GM10266 (cell line): ENCODE results near the gene ZNF548.

ENCODE experiments used
- DNase-seq: peaks from one replicate; pipeline ENCODE4 v3.0.0; 2012; ENCODE audit errors: extremely low spot score
- CTCF ChIP-seq: IDR thresholded peaks from 2 replicates; pipeline ENCODE4 v1.5.1; 2012; ENCODE audit warnings: mild to moderate bottlenecking, low read depth; ENCODE audit not compliant: control insufficient read depth, insufficient read depth; ENCODE audit errors: missing control alignments

The ZNF548 gene

GRCh38 chr19:57403737-57404563 lies 14.3 kb downstream of the ZNF548 start:
- no peak for DNase-seq
- no peak for TF ChIP-seq CTCF

- TF ChIP-seq CTCF, result peak; percentile 87
- DNase-seq, result peak; percentile 63
Observed at GRCh38 chr19:57406516-57407123, 17.0 kb downstream of the ZNF548 start.

- peak; percentile 88 for DNase-seq
Observed at GRCh38 chr19:57410877-57411671, 21.4 kb downstream of the ZNF548 start, which contains the start of gene ZNF17. TSS of gene ZNF17 (plus strand) at chr19:57411161. CDS start at chr19:57413616, 2,455 bp downstream.

GRCh38 chr19:57419439-57419838 lies 29.8 kb downstream of the ZNF548 start:
- DNase-seq, result no peak

More at GRCh38 chr19:57410877-57411671, 21.4 kb downstream of the ZNF548 start, which contains the start of gene ZNF17:
- TF ChIP-seq CTCF, result no peak

DNA sequence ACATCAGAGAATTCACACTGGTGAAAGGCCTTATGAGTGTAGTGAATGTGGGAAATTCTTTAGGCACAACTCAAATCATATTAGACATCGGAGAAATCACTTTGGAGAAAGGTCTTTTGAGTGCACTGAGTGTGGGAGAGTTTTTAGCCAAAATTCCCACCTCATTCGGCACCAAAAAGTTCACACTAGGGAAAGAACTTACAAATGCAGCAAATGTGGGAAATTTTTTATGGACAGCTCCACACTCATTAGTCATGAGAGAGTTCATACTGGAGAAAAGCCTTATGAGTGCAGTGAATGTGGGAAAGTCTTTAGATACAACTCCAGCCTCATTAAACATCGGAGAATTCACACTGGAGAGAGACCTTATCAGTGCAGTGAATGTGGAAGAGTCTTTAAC lies 31.4 kb downstream of the ZNF548 start:
- DNase-seq, result no peak
- TF ChIP-seq CTCF, result no peak

More at GRCh38 chr19:57419439-57419838, 29.8 kb downstream of the ZNF548 start:
- TF ChIP-seq CTCF, result no peak

- DNase-seq, result peak; percentile 22
- no peak for TF ChIP-seq CTCF
Observed at GRCh38 chr19:57434386-57435061, 44.9 kb downstream of the ZNF548 start.
